Measurements from ENCODE around the gene ODAD4. TPM values are rescaled to one million over a fixed set of nuclear protein-coding genes. Genes with fewer than 3 reads are reported as not detected.
"Not testable (repeated sequence)": the region's sequence is repeated elsewhere in the genome, so short reads cannot be mapped to it uniquely, and the experiment has no call there.

The ODAD4 gene
- total RNA-seq, 1 donor from 2014 or later, result 4.5 TPM

GRCh38 chr17:41919165-41919817, 11.1 kb upstream of the ODAD4 start:
- peak overlapping the region; percentile 92 for H3K4me3 Mint-ChIP-seq
- no peak for TF ChIP-seq CTCF (conservative IDR thresholded peaks at IDR 0.05)
- peaks cover 36% of the 10 kb centered on the region for H3K4me1 Mint-ChIP-seq (ENCODE audit: unreplicated experiment)
- DNase-seq (ENCODE audit: extremely low spot score, unreplicated experiment), result no peak
- H3K9me3 Mint-ChIP-seq, result no peaks in the 10 kb centered on the region
- peak overlapping the region; percentile 91 for H3K27ac Mint-ChIP-seq
- H3K36me3 Mint-ChIP-seq, result peaks cover 6% of the 10 kb centered on the region
- no peaks in the 10 kb centered on the region for H3K27me3 Mint-ChIP-seq

GRCh38 chr17:41919840-41920579, 10.4 kb upstream of the ODAD4 start:
- Mint-ChIP-seq H3K9me3 (no peaks in the 10 kb centered on the region), H3K4me1 (ENCODE audit: unreplicated experiment) (peaks cover 29% of the 10 kb centered on the region), H3K27me3 (no peaks in the 10 kb centered on the region), H3K27ac (peak overlapping the region; percentile 91), H3K4me3 (peak overlapping the region; percentile 92), H3K36me3 (peaks cover 6% of the 10 kb centered on the region)
- no peak for TF ChIP-seq CTCF (conservative IDR thresholded peaks at IDR 0.05)
- no peak for DNase-seq (ENCODE audit: extremely low spot score, unreplicated experiment)

- Mint-ChIP-seq H3K9me3 (no peaks in the 10 kb centered on the region), H3K4me1 (ENCODE audit: unreplicated experiment) (peaks cover 25% of the 10 kb centered on the region), H3K4me3 (no peak overlapping the region), H3K36me3 (peaks cover 5% of the 10 kb centered on the region), H3K27me3 (no peaks in the 10 kb centered on the region), H3K27ac (no peak overlapping the region)
- no peak for DNase-seq (ENCODE audit: extremely low spot score, unreplicated experiment)
- no peak for TF ChIP-seq CTCF (conservative IDR thresholded peaks at IDR 0.05)
Measured at GRCh38 chr17:41920580-41920955, 9.8 kb upstream of the ODAD4 start.

GRCh38 chr17:41925991-41926590, 4.3 kb upstream of the ODAD4 start:
- Mint-ChIP-seq H3K27me3 (no peaks in the 10 kb centered on the region), H3K4me1 (ENCODE audit: unreplicated experiment) (peaks cover 16% of the 10 kb centered on the region), H3K27ac (no peak overlapping the region), H3K4me3 (no peak overlapping the region), H3K9me3 (no peaks in the 10 kb centered on the region), H3K36me3 (no peaks in the 10 kb centered on the region)
- TF ChIP-seq CTCF (conservative IDR thresholded peaks at IDR 0.05), result no peak
- DNase-seq (ENCODE audit: extremely low spot score, unreplicated experiment), result no peak

GRCh38 chr17:41928693-41929251, 1.6 kb upstream of the ODAD4 start:
- Mint-ChIP-seq H3K4me1 (ENCODE audit: unreplicated experiment) (peaks cover 16% of the 10 kb centered on the region), H3K27me3 (no peaks in the 10 kb centered on the region), H3K4me3 (peak overlapping the region; percentile 97), H3K36me3 (no peaks in the 10 kb centered on the region), H3K27ac (peak overlapping the region; percentile 96), H3K9me3 (no peaks in the 10 kb centered on the region)
- no peak for TF ChIP-seq CTCF (conservative IDR thresholded peaks at IDR 0.05)
- DNase-seq (ENCODE audit: extremely low spot score, unreplicated experiment), result no peak

GRCh38 chr17:41930833-41931156, 378 bp downstream of the ODAD4 start:
- H3K36me3 Mint-ChIP-seq; H3K27me3 Mint-ChIP-seq; DNase-seq (ENCODE audit: extremely low spot score, unreplicated experiment); H3K9me3 Mint-ChIP-seq: not testable (repeated sequence)
- H3K27ac Mint-ChIP-seq, result peak overlapping the region; percentile 96
- H3K4me3 Mint-ChIP-seq, result peak overlapping the region; percentile 97
- H3K4me1 Mint-ChIP-seq (ENCODE audit: unreplicated experiment), result peaks cover 16% of the 10 kb centered on the region

GRCh38 chr17:41931715-41932114, 1.3 kb downstream of the ODAD4 start:
- not testable (repeated sequence) for H3K4me3 Mint-ChIP-seq; DNase-seq (ENCODE audit: extremely low spot score, unreplicated experiment); H3K36me3 Mint-ChIP-seq; H3K27me3 Mint-ChIP-seq; H3K27ac Mint-ChIP-seq; H3K9me3 Mint-ChIP-seq
- H3K4me1 Mint-ChIP-seq (ENCODE audit: unreplicated experiment), result peaks cover 16% of the 10 kb centered on the region

Data from type B pancreatic cell (in vitro differentiated cells).